ENCODE measurements around the gene PNO1.
A peak's percentile ranks its signal among the peaks of the same experiment; 100 is the strongest.
"Not testable (repeated sequence)": the region's sequence is repeated elsewhere in the genome, so short reads cannot be mapped to it uniquely, and the experiment has no call there.

Gene PNO1

GRCh38 chr2:68157402-68158133, at the start of gene PNO1:
Gene PNO1, plus strand, starts transcription at chr2:68157888. Its CDS starts 47 bp downstream, at chr2:68157935.
- DNase-seq = peak; percentile 95

- DNase-seq = no peak
Observed at GRCh38 chr2:68108120-68108519, 49.6 kb upstream of the PNO1 start.

GRCh38 chr2:68110102-68110501, 47.6 kb upstream of the PNO1 start:
- no peak for DNase-seq

GRCh38 chr2:68115965-68116364, 41.7 kb upstream of the PNO1 start:
- no peak for DNase-seq

- DNase-seq = not testable (repeated sequence)
Observed at GRCh38 chr2:68117922-68118321, 39.8 kb upstream of the PNO1 start.

GRCh38 chr2:68118816-68119215, 38.9 kb upstream of the PNO1 start:
- no peak for DNase-seq

- DNase-seq = no peak
Observed at GRCh38 chr2:68119504-68119903, 38.2 kb upstream of the PNO1 start.

GRCh38 chr2:68121873-68122679, 35.6 kb upstream of the PNO1 start:
- DNase-seq = peak; percentile 84

- DNase-seq = no peak
Observed at GRCh38 chr2:68122680-68122964, 35.1 kb upstream of the PNO1 start.

- DNase-seq = no peak
Observed at GRCh38 chr2:68124321-68124720, 33.4 kb upstream of the PNO1 start.

- no peak for DNase-seq
Observed at GRCh38 chr2:68125821-68126220, 31.9 kb upstream of the PNO1 start.

GRCh38 chr2:68126561-68126960, 31.1 kb upstream of the PNO1 start:
- no peak for DNase-seq

GRCh38 chr2:68127358-68128242, 30.1 kb upstream of the PNO1 start:
- no peak for DNase-seq

GRCh38 chr2:68134120-68134519, 23.6 kb upstream of the PNO1 start:
- DNase-seq = no peak

- no peak for DNase-seq
Observed at GRCh38 chr2:68134554-68134953, 23.1 kb upstream of the PNO1 start.

GRCh38 chr2:68135448-68136320, 22.0 kb upstream of the PNO1 start:
- DNase-seq = no peak

GRCh38 chr2:68141875-68142274, 15.8 kb upstream of the PNO1 start:
- no peak for DNase-seq

GRCh38 chr2:68151037-68151436, 6.7 kb upstream of the PNO1 start:
- DNase-seq = peak; percentile 23

- DNase-seq = no peak
Observed at GRCh38 chr2:68152681-68153347, 4.9 kb upstream of the PNO1 start.

GRCh38 chr2:68155618-68156017, 2.1 kb upstream of the PNO1 start:
- DNase-seq = no peak

GRCh38 chr2:68156419-68156818, 1.3 kb upstream of the PNO1 start:
- DNase-seq = no peak

GRCh38 chr2:68157002-68157401, 686 bp upstream of the PNO1 start:
- DNase-seq = no peak

Data from EL (cell line).